ENCODE results near the gene ADM2.
"Not testable (repeated sequence)": the region's sequence is repeated elsewhere in the genome, so short reads cannot be mapped to it uniquely, and the experiment has no call there.

Gene ADM2, protein sequence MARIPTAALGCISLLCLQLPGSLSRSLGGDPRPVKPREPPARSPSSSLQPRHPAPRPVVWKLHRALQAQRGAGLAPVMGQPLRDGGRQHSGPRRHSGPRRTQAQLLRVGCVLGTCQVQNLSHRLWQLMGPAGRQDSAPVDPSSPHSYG

DNA sequence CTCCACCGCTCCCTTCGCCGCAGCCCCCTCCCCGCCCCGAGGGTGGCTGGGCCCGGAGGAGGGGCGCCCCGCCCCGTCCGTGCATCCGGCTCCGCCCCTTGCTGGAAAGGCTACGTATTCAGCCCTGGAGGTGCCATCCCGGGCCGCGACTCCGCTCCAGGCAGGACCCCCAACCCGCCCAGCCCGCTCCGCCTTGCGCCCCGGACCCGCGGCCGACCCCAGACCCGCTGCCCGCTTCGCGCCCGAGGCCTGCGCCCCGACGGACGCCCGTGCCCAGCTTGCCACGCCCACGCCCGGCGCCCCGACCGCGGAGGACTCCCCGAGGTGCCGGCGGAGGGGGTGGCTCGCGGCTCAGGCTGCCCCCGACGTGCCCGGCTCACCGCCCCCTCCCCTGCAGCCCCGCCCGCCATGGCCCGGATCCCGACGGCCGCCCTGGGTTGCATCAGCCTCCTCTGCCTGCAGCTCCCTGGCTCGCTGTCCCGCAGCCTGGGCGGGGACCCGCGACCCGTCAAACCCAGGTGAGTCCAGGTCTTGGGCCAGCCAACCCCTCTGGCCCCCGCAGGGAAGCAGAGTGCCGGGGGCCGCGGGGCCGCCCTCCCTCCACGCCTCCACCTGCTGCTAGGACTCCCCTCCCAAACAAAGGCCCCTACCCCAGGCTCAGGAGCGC is at the start of gene ADM2:
ADM2 (plus strand) TSS at position 104 of the 667 bp plus-strand sequence; CDS start at position 409, 305 bp downstream.
- DNase-seq (ENCODE audit: low read depth in 3 of 3), result peak in 2 of 3 donors; percentile 41 to 60

DNA sequence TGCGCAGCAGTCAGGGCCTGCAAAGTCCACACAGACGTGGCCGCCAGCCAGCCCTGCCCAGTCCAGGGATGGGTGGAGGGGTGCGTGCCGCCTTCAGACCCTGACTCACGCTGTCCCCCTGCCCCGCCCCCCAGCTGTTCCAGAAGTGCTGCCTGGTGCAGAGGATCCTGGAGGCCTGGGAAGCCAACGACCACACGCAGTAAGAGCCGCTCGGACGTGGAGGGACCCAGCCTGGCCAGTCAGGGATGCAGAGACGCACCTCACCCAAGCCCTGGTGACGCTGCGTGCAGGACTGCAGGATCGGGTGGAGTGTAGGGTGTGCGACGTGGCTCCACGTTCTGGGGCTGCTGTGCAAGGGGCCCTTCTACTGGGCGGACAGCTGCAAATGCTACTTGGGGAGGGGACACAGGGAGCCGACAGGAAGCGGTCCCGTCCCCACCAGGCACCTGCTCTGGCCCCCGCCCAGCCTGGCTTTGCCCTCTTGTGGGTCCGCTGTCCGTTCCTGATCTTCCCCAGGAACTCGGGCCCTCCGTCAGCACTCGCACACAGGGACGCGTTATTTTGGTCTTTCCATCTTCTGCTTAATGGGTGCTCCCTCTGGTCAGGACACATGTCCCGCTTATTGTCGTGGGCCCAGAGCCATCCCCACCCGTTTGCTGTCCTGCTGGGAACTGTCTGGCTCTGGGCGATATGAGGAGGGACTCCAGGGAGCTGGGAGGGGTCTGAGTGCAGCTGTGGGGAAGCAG is 49.0 kb upstream of the ADM2 start:
- DNase-seq (ENCODE audit: low read depth in 3 of 3), result no peak

DNA sequence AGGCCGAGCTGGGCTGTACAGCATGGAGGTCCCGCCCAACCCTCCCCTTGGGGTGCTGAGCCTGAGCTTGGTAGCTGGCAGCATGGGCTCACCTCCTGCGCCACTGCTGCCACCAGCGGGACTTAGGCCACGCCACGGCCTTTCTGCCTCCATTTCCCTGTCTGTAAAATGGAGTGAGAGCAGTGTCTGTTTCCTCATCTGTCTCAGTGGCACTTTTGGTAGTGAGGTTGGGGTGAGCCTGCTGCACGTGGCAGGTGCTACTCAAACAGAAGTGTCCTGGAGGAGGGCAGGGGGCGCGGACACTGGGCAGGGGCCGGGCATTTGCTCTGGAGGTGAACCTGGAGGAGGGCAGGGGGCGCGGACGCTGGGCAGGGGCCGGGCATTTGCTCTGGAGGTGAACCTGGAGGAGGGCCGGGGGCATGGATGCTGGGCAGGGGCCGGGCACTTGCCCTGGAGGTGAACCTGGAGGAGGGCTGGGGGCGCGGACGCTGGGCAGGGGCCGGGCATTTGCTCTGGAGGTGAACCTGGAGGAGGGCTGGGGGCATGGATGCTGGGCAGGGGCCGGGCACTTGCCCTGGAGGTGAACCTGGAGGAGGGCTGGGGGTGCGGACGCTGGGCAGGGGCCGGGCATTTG is 48.3 kb upstream of the ADM2 start:
- not testable (repeated sequence) for DNase-seq (ENCODE audit: low read depth in 3 of 3)

DNA sequence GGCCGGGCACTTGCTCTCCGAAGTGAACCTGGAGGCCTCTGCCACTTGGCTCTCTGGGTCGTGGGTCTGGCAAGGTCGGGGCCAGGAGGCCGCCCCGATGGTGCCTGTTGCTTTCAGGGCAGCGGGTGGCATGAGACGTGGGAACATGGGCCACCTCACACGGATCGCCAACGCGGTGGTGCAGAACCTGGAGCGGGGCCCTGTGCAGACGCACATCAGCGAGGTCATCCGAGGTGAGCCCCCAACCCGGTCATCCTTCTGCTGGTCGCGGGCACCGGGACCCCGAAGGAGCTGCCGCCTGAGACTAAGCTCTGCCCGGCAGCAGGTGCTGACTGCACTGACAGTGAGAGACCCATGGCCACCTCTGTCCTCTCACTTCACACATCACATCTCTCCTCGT is 46.5 kb upstream of the ADM2 start:
- DNase-seq (ENCODE audit: low read depth in 3 of 3), result no peak

DNA sequence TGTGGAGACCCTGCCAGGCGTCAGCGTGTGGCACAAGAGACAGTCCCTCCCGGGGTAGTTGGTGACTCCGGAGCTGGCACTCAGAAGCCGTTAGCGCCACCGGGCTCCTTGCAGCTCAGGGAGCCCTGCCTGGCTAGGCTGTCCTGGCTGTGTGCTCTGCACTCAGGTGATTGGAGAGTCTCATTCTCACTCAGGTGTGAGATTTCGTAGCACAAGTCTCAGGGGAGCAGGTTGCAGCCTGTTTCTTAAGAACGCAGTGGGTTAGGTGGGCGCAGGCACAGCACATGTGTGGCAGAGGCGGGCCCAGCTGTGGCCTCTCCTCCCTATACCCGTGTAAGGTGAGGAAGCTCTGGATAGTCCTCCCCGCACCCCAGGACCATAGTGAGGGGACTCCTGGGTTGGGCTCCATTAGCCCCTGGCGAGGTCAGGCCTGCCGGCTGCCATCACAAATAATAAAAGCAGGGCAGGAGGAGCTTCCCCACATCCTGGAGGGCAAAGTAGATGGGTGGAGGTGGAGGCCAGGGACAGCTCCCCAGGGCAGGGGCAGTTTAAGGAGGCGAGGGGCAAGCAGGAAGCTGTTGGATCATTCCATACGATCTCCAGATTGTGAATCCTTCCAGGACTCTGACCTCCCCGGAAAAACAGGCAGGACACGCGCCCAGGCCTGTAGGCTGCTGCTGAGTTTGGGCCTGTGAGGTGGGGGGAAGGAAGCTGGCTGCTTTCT is 45.9 kb upstream of the ADM2 start:
- no peak for DNase-seq (ENCODE audit: low read depth in 3 of 3)

DNA sequence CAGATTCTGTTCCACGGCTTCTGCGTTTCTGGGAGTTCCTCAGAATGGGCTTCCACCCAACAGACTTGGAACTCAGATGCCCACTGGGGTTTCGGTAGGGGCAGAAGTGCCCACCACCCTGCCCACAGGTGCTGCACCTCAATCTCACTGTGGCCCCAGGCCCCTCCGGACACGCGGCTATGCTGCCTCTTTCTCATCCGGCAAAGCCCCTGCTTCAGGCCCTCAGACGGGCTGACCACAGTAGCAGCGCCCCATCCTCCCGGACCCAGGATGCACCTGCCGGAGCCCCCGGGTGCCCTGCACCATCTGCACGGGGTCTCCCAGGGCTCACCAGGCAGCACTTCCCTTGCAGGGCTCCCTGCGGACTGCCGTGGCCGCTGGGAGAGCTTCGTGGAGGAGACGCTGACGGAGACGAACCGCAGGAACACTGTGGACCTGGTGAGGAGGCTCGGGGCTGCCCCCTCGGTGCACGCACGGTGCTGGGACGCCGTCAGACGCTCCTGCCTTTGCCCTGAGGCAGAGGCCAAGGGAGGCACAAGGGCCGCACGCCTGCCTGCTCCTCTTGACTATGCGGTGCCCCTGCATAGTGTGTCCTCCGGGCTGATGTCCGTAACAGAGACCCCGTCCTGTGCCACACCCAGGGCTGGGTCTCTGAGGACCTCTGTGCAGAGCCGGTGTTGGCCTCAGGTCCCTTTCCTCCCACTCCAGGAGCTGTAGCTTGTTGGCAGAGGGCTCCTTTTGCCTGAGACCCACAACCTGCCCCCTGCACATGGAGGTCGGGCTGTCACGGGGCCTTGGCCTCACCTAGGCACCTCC is 45.1 kb upstream of the ADM2 start:
- no peak for DNase-seq (ENCODE audit: low read depth in 3 of 3)

DNA sequence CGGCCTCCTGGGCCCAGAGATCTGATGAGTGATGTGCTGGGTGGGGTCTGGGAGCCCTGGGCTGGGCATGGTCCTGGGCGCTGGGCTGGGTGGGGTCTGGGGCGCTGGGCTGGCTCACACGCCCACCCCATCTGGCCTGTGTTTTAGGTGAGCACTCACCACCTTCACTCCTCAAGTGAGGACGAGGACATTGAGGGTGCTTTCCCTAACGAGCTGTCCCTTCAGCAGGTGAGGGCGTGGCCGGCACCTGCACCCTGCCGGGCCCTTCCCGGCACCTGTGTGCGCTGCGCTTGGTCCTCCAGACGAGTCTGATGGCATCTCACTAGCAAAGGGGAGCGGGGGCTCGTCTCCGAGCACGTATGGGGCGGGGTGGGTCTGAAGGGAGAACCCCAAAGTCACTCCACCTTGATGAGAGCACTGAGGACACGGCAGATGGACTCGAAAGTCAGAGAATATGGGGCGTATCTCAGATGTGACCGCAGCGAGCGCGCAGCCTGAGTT is 44.5 kb upstream of the ADM2 start:
- no peak for DNase-seq (ENCODE audit: low read depth in 3 of 3)

DNA sequence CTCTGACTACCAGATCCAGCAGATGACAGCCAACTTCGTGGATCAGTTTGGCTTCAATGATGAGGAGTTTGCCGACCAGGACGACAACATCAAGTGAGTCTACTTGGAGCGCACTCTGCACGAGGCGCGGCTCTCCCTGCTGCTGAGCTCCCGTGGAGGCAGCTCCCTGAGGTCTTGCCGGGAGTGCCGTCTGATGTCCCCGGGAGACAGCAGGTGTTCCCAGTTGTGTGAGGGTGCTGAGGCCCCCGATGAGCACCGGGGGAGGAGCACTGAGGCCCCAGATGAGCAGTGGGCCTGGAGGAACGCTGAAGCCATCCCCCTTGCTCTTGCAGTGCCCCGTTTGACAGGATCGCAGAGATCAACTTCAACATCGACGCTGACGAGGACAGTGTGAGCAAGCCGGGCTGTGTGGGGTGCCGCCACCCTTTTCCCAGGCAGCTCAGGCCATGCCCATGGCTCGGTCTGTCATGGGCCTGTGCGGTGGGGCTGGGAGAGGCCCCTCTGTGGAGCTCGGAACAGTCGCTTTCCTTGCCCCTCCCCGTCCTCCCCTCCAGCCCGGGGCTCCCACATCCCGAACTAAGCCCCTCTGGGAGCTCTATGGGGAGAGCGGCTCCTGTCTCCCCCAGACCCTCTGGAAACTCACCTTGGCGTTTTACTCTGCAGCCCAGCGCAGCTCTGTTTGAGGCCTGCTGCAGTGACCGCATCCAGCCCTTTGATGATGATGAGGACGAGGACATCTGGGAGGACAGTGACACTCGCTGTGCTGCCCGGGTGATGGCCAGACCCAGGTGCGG is 43.6 kb upstream of the ADM2 start:
- DNase-seq (ENCODE audit: low read depth in 3 of 3), result no peak

DNA sequence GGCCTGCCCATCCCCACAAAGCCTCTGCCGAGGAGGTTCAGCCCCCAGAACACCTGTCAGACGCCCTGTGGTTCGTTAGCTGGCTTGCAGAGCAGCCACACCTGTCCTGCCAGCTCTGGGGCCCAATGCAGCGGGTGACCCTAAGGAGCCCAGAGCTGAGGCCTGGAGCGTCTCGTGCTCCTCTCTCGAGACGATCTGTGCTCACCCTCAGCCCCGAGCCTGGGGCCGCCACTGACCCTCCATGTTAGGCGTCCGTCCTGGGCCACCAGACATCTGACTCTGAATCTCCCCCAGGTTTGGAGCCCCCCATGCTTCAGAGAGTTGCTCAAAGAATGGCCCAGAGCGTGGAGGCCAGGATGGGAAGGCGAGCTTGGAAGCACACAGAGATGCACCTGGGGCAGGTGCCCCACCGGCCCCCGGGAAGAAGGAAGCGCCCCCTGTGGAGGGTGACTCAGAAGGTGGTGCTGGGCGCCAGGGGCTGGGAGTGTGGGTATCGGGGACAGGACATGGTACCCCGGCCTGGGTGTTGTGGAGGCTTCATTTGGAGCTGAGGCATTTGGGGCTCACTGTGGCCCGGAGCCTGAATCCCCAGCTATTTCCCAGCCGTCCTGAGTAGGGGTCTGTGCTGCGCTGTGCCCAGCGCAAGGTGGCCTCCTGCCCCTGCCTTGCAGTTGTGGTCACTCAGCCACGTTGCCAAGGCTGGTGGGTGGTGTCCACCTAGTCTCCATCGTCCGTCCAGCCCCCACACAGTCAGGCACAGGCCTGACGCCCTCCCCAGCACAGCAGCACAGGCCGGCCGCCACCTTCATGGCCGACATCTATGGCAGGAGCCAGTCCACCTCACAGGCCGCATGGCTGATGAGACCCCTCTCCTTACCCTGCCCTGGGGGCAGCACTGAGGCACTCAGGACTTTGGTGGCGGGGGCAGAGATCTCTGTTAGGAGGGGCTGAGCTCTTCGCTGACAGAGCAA is 42.8 kb upstream of the ADM2 start:
- no peak for DNase-seq (ENCODE audit: low read depth in 3 of 3)

DNA sequence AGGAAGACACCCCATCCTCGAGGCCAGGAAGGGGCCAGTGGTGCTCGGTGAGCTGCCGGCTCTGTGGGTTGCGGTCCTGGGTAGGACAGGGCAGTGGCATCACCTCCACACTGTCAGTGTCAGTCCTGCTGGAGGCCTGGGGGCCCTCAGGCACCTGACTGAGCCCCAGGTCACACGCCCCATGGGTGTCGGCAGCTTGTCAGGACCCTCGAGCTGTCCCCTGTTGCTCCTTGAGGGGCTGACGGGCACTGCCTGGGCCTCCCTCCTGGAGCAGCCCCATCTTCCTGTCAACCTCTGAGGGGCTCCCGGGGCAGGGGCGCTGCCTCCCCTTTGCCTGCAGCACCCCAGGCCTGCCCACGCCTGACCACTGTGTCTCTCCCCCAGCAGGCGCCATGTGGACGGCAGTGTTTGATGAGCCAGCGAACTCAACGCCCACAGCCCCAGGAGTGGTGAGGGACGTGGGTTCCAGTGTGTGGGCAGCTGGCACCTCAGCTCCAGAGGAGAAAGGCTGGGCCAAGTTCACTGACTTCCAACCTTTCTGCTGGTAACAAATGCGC is 42.0 kb upstream of the ADM2 start:
- DNase-seq (ENCODE audit: low read depth in 3 of 3), result no peak

DNA sequence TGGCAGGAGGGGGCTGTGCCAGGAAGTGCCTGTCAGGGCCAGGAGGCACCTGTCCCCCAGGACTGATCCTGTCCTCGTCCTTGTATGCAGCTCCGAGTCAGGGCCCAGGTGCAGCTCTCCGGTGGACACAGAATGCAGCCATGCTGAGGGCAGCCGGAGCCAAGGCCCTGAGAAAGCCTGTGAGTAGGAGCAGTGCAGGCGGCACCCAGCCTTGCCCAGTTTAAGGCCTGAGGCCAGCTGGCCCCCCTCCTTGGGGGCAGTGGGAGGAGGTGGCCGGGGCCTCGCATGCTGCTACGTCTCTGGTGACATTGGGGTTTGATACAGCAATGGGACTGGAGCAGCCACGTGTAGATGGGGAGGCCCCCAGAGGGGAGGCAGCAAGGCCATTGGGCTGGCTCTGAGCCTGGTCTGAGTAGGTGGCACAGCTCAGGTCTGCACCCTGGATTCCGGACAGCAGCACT is 41.4 kb upstream of the ADM2 start:
- no peak for DNase-seq (ENCODE audit: low read depth in 3 of 3)

DNA sequence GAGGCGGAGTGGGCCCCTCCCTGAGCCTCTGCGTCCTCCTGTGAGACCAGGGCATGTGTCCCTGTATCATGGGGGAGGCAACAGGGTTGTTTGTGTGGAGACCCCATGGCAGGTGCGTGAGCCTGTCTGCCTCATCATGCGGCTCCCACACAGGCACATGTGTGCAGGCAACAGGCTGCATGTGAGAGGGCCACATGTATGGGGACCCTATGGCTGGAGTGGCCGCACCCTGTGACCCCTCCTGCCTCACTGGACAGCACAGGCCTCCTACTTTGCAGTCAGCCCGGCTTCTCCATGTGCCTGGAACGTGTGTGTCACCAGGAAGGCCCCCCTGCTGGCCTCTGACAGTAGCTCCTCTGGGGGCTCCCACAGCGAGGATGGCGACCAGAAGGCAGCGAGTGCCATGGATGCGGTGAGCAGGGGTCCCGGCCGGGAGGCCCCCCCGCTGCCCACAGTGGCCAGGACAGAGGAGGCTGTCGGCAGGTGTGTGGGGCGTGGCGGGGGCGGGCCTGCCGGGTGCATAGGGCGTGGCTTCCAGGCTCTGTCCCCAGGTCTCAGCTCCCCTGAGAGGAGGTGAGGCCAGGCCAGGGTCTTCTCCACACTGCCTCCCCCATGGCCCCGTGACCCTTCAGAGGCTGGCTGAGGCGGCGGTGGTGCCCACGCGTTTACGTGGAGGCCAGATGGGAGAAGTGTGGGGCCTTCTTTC is 40.6 kb upstream of the ADM2 start:
- no peak for DNase-seq (ENCODE audit: low read depth in 3 of 3)

DNA sequence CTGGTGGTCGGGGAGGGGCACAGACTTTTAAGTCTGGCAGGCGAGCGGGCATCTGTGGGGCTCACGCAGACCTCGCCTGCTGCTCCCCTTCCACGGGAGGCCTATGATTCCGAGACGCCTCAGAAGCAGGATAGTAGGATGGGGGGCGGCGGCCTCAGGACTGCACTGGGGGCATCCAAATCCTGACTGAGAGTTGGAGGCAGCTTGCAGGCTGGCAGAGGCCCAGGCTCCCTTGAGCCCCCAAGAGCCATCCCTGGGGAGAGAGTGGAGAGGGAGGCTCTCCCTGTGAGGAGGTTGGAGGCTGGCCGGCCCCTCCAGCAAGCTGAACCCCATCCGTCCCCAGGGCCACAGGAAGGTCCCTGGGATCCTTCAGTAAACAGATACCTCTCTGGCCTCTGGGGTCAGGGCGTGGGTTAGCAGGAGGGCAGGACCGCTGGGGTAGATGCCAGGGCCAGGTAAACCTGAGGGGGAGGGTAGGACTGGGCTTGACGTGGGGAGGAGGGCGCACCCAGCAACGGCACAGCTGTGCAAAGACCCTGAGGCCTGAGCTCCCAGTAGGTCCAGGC is 39.8 kb upstream of the ADM2 start:
- no peak for DNase-seq (ENCODE audit: low read depth in 3 of 3)

DNA sequence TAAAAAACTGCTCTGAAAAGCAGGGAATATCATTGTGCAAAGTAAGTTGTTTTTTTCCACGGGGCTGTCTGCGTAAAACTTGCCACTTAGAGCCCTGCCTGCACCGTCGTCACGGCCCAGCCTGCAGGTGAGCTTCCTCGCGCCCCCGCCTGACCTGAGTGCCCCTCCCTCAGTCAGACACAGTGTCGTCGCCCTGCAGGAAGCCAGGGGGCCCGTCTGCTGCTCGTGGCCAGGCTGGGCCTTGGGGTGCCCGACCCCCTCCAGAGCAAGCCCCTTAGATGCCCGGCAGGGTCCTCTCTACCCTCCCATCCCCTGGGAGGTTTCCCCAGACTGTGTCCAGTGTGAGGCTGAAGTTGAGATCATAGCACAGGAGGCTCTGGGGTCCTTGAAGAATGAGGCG is 38.1 kb upstream of the ADM2 start:
- DNase-seq (ENCODE audit: low read depth in 3 of 3), result no peak

DNA sequence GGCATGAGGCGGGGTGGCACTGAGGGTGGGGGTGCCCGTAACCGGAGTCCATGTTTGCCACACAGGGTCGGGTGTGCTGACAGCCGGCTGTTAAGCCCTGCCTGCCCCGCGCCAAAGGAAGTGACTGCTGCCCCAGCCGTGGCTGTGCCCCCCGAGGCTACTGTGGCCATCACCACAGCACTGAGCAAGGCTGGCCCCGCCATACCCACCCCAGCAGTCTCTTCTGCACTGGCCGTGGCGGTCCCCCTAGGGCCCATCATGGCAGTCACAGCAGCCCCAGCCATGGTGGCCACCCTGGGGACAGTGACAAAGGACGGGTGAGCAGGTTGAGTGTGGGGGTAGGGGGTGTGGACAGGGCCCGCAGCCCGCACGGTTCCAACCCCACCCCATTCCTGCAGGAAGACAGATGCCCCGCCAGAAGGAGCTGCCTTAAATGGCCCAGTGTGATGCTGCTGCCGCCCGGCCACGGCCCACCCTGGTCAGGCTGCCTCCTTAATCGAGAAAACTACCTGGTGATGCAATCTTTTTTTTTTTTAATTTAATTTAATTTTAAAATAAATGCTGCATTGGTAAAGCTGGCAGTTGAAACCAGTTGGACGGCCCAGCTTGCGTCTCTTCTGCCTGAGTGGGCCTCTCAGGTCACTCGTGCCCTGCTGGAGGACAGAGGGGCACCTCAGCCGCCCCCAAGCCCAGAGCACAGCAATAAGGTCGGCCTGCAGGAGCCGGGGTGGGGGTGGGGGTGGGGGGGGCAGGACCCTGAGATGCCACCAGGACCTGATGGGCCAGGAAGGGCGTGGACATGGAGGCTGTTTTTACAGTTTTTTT is 37.3 kb upstream of the ADM2 start:
- DNase-seq (ENCODE audit: low read depth in 3 of 3), result no peak

DNA sequence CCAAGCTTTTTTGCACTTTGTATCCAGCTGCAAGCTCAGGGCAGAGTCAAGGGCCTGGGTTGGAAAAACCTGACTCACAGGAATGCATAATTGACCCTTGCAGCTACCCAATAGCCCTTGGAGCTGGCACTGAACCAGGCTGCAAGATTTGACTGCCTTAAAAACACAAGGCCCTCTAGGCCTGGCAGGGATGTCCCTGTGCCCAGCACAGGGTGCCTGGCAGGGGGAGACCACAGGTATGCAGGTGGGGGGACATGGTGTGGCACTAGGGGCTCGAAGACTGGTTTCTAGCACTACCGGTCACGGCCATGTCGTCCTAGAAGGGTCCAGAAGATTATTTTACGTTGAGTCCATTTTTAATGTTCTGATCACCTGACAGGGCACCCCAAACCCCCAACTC is 36.7 kb upstream of the ADM2 start:
- DNase-seq (ENCODE audit: low read depth in 3 of 3), result no peak

Data from stimulated activated CD4-positive, alpha-beta T cell treated with anti-CD3 and anti-CD28 coated beads, TNF-alpha, amount 100 ng/mL, for 48 hours (primary cell).